PFSK-1 (cell line): ENCODE measurements around the gene VWA5B2.

Experiments used
- FOXP2 ChIP-seq: optimal IDR thresholded peaks from 2 replicates; pipeline ENCODE3; 2011; ENCODE audit warnings: borderline replicate concordance, control low read depth, inconsistent platforms; ENCODE audit not compliant: insufficient read depth; ENCODE audit errors: extremely low read length, extremely low read depth
- POLR2AphosphoS5 ChIP-seq: IDR thresholded peaks from 2 replicates; pipeline ENCODE4 v1.6.1; 2012; ENCODE audit warnings: low read depth, mild to moderate bottlenecking, control low read depth, low read length, moderate library complexity
- REST ChIP-seq, 2 experiments: IDR thresholded peaks; 2 replicates each; pipeline versions ENCODE4 v1.6.1 to v1.8.0; 2011 to 2012; ENCODE audit warnings: low read depth in 2 of 2, low read length in 2 of 2, control low read depth in 1 of 2, inconsistent platforms in 1 of 2, mild to moderate bottlenecking in 1 of 2, moderate library complexity in 1 of 2; ENCODE audit not compliant: insufficient read depth in 1 of 2
- SIN3A ChIP-seq: IDR thresholded peaks from 2 replicates; pipeline ENCODE4 v1.6.1; 2012; ENCODE audit warnings: mild to moderate bottlenecking, low read length, moderate library complexity, borderline replicate concordance; ENCODE audit not compliant: insufficient read depth
- TAF1 ChIP-seq: IDR thresholded peaks from 2 replicates; pipeline ENCODE4 v1.6.1; 2012; ENCODE audit warnings: low read length, control low read depth, borderline replicate concordance; ENCODE audit not compliant: insufficient read depth

The VWA5B2 gene

GRCh38 chr3:184241447-184242296 is 12.3 kb downstream of the VWA5B2 start:
- TF ChIP-seq SIN3A, result no peak
- no peak for TF ChIP-seq POLR2AphosphoS5
- TF ChIP-seq REST (IDR thresholded peaks at IDR 0.05; ENCODE audit: insufficient read depth in 1 of 2, low read depth in 2 of 2, low read length in 2 of 2), result no peak
- TF ChIP-seq TAF1, result no peak
- no peak for TF ChIP-seq FOXP2

GRCh38 chr3:184242297-184242685 is 12.9 kb downstream of the VWA5B2 start:
- TF ChIP-seq TAF1, result no peak

GRCh38 chr3:184248454-184249411 is 19.3 kb downstream of the VWA5B2 start, which contains the start of gene ALG3:
Gene ALG3, minus strand, starts transcription at chr3:184248962. Its CDS starts 22 bp downstream, at chr3:184248940.
- TF ChIP-seq REST (IDR thresholded peaks at IDR 0.05; ENCODE audit: insufficient read depth in 1 of 2, low read depth in 2 of 2, low read length in 2 of 2) (peak; percentile 44 to 51; a peak in 3 of 4 replicates), FOXP2 (peak; percentile 56), TAF1 (peak; percentile 96), SIN3A (peak; percentile 78; the same call in 1 of the 2 replicates), POLR2AphosphoS5 (peak; percentile 53)

- TF ChIP-seq FOXP2, result no peak
- peak; percentile 53; the same call in 1 of the 2 replicates for TF ChIP-seq TAF1
- TF ChIP-seq POLR2AphosphoS5, result no peak
- peak; percentile 94; the same call in 1 of the 2 replicates for TF ChIP-seq SIN3A
- TF ChIP-seq REST (IDR thresholded peaks at IDR 0.05; ENCODE audit: insufficient read depth in 1 of 2, low read depth in 2 of 2, low read length in 2 of 2), result peak in 1 of 2 experiments; percentile 38; a peak in 1 of 4 replicates
Observed at GRCh38 chr3:184249412-184250166, 20.2 kb downstream of the VWA5B2 start, which contains the start of gene EEF1AKMT4. Gene EEF1AKMT4, plus strand, starts transcription at chr3:184249672. Its CDS starts 23 bp downstream, at chr3:184249695.
